ENCODE results near the gene ZACN.
"Not testable (repeated sequence)": the region's sequence is repeated elsewhere in the genome, so short reads cannot be mapped to it uniquely, and the experiment has no call there.

Gene ZACN

GRCh38 chr17:76078860-76079534 lies at the start of gene ZACN:
ZACN (plus strand) TSS chr17:76079182; CDS start chr17:76079265, 83 bp downstream.
- no peak for DNase-seq

DNA sequence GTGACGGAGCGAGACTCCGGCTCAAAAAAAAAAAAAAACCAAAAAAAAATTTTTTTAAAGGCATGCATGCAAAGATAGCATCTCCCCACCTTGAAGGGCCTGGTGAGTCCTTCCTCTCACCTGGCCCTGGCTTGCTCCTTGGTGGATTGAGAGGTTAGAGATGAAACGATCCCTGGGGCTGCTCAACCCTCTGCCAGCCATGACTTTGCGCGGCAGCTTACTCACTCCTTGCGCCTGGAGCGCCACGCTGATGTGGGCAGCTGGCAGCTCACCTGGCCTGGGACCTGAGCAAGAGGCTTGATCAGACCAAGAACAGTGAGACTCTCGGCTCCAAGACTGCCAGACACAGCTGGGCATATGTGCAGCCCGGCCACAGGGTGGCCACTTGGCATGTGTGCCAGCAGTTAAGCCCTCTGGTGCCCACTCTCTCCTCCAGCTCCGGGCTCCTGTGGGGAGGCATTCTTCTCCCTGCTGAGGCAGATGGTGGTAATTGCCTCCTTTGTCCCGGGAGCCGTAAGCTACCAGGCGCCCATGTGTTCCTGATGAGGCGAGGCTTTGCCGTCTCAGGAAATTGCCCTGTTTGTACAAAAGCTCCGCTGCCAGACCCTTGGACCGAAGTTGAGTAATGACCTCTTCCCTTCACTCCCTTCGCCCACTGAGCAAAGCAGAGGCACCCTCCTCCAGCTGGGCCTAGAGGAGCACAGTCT lies 46.8 kb upstream of the ZACN start:
- DNase-seq = no peak

GRCh38 chr17:76032780-76033108 lies 46.2 kb upstream of the ZACN start:
- DNase-seq = no peak

- no peak for DNase-seq
Measured at GRCh38 chr17:76033139-76033538, 45.8 kb upstream of the ZACN start.

- no peak for DNase-seq
Measured at GRCh38 chr17:76034428-76035350, 44.3 kb upstream of the ZACN start.

- DNase-seq = no peak
Measured at GRCh38 chr17:76036497-76037261, 42.3 kb upstream of the ZACN start.

DNA sequence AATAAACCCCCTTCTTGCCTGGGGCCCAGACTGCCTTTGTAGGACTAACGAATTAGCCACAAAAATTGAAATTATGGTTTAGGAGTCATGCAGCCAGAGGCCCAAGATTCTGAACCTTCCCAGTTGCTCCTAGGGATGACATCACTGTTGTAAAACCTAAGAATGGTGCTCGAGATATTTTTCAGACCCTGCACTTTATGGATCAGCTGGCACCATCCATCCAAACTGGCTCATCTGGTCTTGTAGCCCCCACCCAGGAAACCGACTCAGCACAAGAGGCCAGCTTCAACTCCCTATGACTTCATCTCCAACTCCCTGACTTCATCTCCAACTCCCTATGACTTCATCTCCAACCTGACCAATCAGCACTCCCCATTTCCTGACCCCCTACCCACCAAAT lies 40.9 kb upstream of the ZACN start:
- no peak for DNase-seq

DNA sequence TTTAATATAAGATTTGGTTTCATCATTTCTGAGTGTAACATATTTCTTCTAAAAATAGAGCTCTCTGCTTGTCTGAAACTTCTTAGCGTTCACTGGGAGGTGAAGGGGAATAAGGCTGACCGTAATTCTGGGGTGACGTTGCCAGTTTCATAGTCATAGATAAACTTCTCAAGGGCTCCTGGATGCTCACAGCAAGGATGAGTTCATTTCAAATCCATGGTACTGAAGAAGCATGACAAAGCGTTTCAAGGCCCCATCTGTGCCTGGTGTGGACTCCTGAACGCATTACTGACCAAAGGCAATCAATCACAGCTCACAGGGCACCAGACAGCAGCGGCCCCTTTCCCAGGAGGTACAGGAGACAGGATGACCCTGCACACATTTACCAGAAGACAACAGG lies 39.9 kb upstream of the ZACN start:
- DNase-seq = no peak

GRCh38 chr17:76040376-76040775 lies 38.6 kb upstream of the ZACN start:
- DNase-seq = no peak

GRCh38 chr17:76042868-76043267 lies 36.1 kb upstream of the ZACN start:
- not testable (repeated sequence) for DNase-seq

DNA sequence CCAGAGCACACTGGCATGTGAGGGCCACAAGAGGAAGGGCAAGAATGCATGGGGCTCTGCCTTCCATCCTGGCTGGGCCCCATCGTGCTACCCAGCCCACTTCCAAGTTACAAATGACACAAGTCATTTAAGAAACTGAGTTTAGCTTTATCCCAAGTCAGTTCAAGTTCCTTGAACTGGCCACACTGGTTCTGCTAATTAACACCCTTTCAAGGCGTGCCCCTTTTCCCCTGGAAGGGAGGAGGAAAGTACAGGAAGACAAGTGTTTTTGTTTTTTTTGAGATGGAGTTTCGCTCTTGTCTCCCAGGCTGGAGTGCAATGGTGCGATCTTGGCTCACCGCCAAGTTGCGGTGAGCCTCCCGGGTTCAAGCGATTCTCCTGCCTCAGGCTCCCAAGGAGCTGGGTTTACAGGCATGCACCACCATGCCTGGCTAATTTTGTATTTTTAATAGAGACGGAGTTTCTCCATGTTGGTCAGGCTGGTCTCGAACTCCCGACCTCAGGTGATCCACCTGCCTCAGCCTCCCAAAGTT lies 34.4 kb upstream of the ZACN start:
- DNase-seq = not testable (repeated sequence)

DNA sequence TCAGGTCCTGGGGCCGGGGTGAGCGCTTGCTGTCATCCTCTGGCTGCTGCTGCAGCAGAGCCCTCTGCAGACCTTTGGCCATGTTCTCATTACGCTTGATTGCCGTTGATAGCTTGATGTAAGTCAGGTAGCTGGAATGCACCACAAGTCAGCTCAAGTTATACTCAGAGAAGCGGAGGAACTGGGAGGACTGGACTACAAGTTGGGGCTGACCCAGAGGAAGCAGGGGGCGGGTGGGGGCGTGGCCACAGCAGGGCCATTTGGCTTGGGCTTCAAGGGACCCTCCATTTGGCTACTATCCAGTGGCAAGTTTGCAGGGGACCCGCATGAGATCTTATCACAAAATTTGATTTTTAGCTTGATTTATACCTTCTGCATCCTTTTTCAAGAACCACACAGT lies 32.9 kb upstream of the ZACN start:
- no peak for DNase-seq

DNA sequence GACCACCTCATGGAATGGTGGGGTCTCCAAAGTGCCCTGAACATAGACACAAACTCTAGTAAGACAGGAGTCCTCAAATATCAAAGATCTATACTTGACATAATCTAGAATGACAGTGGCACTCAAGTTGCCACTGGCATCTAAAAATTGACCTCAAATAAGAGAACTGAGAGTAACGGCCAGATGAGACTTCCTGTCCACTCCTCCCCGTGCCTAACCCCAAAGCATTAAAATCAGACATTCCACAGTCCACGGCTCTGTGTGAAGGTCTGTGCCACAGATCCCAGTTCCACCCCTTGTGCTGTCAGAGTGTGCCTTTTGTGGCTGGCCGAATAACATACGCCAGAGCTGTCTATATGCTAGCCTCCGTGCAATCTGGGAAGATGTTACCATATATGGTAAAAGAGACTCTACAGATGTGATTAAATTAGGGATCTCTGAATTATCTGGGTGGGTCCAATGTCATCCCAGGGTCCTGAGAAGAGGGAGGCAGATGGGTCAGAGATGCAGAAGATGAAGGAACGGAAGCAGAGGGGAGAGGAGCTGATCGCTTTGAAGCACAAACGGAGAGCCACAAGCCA lies 30.9 kb upstream of the ZACN start:
- no peak for DNase-seq

GRCh38 chr17:76048711-76049110 lies 30.3 kb upstream of the ZACN start:
- DNase-seq = no peak

- DNase-seq = no peak
Measured at GRCh38 chr17:76049239-76049638, 29.7 kb upstream of the ZACN start.

- no peak for DNase-seq
Measured at GRCh38 chr17:76049836-76050537, 29.0 kb upstream of the ZACN start.

DNA sequence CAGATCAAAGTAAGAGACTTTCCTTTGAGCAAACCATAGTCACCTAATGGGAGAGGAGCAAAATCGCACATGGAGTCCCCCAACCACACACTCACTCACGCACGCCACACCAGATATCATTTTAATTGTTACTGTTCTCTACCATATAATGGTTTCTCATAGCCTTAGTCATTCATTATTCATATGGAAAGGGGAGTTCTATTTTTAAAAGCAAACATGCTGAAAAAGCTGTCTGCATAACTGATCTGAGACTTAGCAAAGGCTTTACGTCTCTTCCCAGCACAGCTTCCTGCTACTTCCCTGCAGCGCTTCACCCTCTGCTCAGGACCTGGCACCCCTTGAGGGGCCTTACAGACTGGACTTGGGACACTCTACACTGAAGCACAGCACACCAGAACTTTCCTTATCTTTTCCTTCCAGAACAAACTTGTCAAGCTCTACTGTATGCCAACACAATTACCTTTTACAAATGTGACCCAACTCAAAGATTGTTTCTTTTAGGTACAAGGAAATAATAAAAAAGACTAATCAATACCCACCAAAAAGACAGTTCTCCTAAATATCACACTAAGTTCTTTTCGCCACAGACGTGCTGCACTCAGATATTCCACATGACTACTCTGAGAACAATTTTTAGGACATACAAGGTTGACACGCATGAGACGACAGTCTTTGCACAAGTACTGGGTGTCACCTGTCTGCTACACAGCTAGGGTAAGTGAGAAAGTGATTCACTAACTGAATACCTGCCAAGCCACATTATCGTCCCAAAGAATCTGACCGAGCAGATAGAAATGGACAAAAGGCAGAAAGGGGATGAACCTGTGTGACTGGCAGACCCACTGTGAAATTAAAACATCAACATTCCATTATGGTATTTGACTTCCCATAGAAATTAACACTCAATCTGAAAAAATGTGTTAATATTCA lies 28.2 kb upstream of the ZACN start:
- DNase-seq = no peak

DNA sequence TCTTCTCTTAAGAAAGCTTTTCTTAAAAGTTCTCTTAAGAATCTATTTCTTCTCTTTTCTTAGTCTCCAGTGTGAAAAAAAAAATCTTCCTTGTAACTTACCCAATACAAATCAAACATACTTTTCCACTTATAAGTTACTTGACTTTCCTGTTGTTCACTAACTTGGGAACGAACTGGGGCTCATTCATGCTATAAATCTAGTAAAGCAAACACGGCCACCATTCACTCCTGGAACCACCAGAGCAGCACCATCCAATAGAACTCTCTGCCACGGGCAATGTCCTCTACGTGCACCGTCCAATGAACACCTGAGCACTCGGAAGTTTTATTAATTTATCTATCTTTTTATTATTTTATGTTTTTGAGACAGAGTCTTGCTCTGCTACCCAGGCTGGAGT lies 27.4 kb upstream of the ZACN start:
- no peak for DNase-seq

DNA sequence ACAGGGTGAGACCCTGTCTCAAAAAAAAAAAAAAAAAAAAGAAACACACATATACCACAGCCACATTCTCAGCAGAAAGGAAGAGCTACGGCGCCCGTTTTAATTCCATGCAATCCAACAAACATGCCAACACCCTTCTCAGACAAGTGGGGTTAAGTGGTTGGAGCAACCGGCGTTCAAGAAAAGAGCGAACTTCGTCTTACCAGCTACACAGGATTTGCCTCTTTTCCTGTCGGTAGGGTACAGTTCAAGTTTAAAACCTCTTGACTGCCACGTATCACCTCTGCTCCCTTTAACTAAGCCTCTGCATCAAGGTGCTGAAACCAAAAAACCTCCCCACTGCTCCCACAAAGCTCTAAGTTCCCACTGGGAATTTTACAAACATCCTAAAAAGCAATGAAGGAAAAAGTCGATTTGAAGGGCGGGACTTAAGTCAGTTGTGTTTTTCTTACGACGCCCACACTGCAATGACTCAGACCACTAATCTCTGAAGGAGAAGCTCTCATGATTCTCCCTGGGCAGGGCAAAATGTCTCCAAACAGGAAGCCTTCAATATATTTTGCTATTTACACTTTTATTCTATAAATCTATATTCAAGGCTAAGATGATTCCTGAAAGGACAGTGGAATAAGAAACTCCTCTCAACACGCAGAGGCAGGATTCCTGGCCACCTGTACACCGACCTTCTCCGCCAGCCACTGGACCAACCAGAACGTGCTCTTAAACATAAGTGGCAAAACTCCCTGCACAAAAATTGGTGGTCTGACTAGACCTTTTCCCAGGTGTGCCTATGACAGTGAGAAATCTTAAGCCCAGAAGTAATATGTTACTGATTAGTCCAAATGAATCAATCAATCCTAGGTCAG lies 25.5 kb upstream of the ZACN start:
- DNase-seq = peak in 1 of 2 experiments; percentile 16

GRCh38 chr17:76054112-76054476 lies 24.9 kb upstream of the ZACN start:
- no peak for DNase-seq
